SJSA1 (cell line): ENCODE data around the gene MAP4K4. TPM values are rescaled to one million over a fixed set of nuclear protein-coding genes. Genes with fewer than 3 reads are reported as not detected.

Experiments
- DNase-seq, 2 experiments: peaks; one replicate each; pipeline ENCODE4 v3.0.0-alpha.2; 2015 to 2020; ENCODE audit warnings: low spot score in 2 of 2, low read depth in 1 of 2
- H3K27ac ChIP-seq: fragments of 250-450 bp; sonication (Bioruptor Pico); 2 replicates; pipeline ENCODE4 v1.5.1; 2020; ENCODE audit warnings: mild to moderate bottlenecking, moderate library complexity
- H3K27me3 ChIP-seq: fragments of 250-450 bp; sonication (Bioruptor Pico); replicated peaks from 2 replicates; pipeline ENCODE4 v1.5.1; 2020; ENCODE audit warnings: mild to moderate bottlenecking, moderate library complexity
- H3K36me3 ChIP-seq: fragments of 250-450 bp; sonication (Bioruptor Pico); 2 replicates; pipeline ENCODE4 v1.5.1; 2020; ENCODE audit warnings: mild to moderate bottlenecking
- H3K4me1 ChIP-seq: fragments of 250-450 bp; sonication (Bioruptor Pico); replicated peaks from 2 replicates; pipeline ENCODE4 v1.6.1; 2021; ENCODE audit warnings: mild to moderate bottlenecking
- H3K4me3 ChIP-seq: fragments of 250-450 bp; sonication (Bioruptor Pico); 2 replicates; pipeline ENCODE4 v1.5.1; 2020; ENCODE audit warnings: mild to moderate bottlenecking
- H3K9me3 ChIP-seq: fragments of 250-450 bp; sonication (Bioruptor Pico); replicated peaks from 2 replicates; pipeline ENCODE4 v1.5.1; 2020; ENCODE audit warnings: mild to moderate bottlenecking
- total RNA-seq: library from RNA; depleted of rRNA; stranded (reverse); fragments of >200 nt; shearing (Covaris generic); gene quantifications from 2 replicates; pipeline ENCODE4 v1.2.3, GENCODE V29; 2014; rRNA removed

Gene MAP4K4
- total RNA-seq = 63.9 and 83.1 TPM in 2 replicates

GRCh38 chr2:101697124-101698013, at the start of gene MAP4K4:
MAP4K4 (plus strand) TSS chr2:101697707; CDS start chr2:101698081, 374 bp downstream.
- Histone ChIP-seq H3K27ac (peak within 1 kb of the TSS; percentile 81), H3K4me3 (peak within 1 kb of the TSS; percentile 70), H3K27me3 (no peaks in the 10 kb centered on the region), H3K9me3 (no peaks in the 10 kb centered on the region), H3K4me1 (peaks cover 13% of the 10 kb centered on the region), H3K36me3 (peaks cover 14% of the 10 kb centered on the region)
- DNase-seq = peak; percentile 87 to 88

- no peak overlapping the region for H3K27ac ChIP-seq
- 0 out of 2 replicates have a peak, but pooled peaks cover under 1% of the 10 kb centered on the region for H3K4me1 ChIP-seq
- no peak overlapping the region for H3K4me3 ChIP-seq
- no peaks in the 10 kb centered on the region for H3K27me3 ChIP-seq
- H3K36me3 ChIP-seq = no peaks in the 10 kb centered on the region
- no peaks in the 10 kb centered on the region for H3K9me3 ChIP-seq
- no peak for DNase-seq
Observed at GRCh38 chr2:101653469-101653868, 44.0 kb upstream of the MAP4K4 start.

- no peak overlapping the region for H3K27ac ChIP-seq
- no peaks in the 10 kb centered on the region for H3K36me3 ChIP-seq
- DNase-seq = no peak
- H3K4me1 ChIP-seq = 0 out of 2 replicates have a peak, but pooled peaks cover 4% of the 10 kb centered on the region
- no peaks in the 10 kb centered on the region for H3K27me3 ChIP-seq
- H3K9me3 ChIP-seq = no peaks in the 10 kb centered on the region
- H3K4me3 ChIP-seq = no peak overlapping the region
Observed at GRCh38 chr2:101655702-101656422, 41.6 kb upstream of the MAP4K4 start.

- H3K27ac ChIP-seq = no peak overlapping the region
- H3K27me3 ChIP-seq = no peaks in the 10 kb centered on the region
- H3K4me3 ChIP-seq = no peak overlapping the region
- H3K9me3 ChIP-seq = no peaks in the 10 kb centered on the region
- H3K36me3 ChIP-seq = no peaks in the 10 kb centered on the region
- 0 out of 2 replicates have a peak, but pooled peaks cover 4% of the 10 kb centered on the region for H3K4me1 ChIP-seq
- DNase-seq = no peak
Observed at GRCh38 chr2:101657787-101658186, 39.7 kb upstream of the MAP4K4 start.

GRCh38 chr2:101658387-101658786, 39.1 kb upstream of the MAP4K4 start:
- no peaks in the 10 kb centered on the region for H3K36me3 ChIP-seq
- H3K27me3 ChIP-seq = no peaks in the 10 kb centered on the region
- no peaks in the 10 kb centered on the region for H3K9me3 ChIP-seq
- no peak overlapping the region for H3K27ac ChIP-seq
- DNase-seq = peak in 1 of 2 experiments; percentile 27
- 0 out of 2 replicates have a peak, but pooled peaks cover 4% of the 10 kb centered on the region for H3K4me1 ChIP-seq
- H3K4me3 ChIP-seq = no peak overlapping the region

- no peak for DNase-seq
- Histone ChIP-seq H3K27me3 (no peaks in the 10 kb centered on the region), H3K27ac (no peak overlapping the region), H3K36me3 (no peaks in the 10 kb centered on the region), H3K4me3 (no peak overlapping the region), H3K9me3 (no peaks in the 10 kb centered on the region), H3K4me1 (no peaks in the 10 kb centered on the region)
Observed at GRCh38 chr2:101665312-101665711, 32.2 kb upstream of the MAP4K4 start.

- DNase-seq = no peak
- no peak overlapping the region for H3K27ac ChIP-seq
- no peaks in the 10 kb centered on the region for H3K4me1 ChIP-seq
- H3K27me3 ChIP-seq = no peaks in the 10 kb centered on the region
- H3K36me3 ChIP-seq = no peaks in the 10 kb centered on the region
- no peak overlapping the region for H3K4me3 ChIP-seq
- H3K9me3 ChIP-seq = 0 out of 2 replicates have a peak, but pooled peaks cover 2% of the 10 kb centered on the region
Observed at GRCh38 chr2:101667823-101668222, 29.7 kb upstream of the MAP4K4 start.

- no peak overlapping the region for H3K4me3 ChIP-seq
- 0 out of 2 replicates have a peak, but pooled peaks cover 2% of the 10 kb centered on the region for H3K9me3 ChIP-seq
- no peaks in the 10 kb centered on the region for H3K4me1 ChIP-seq
- no peaks in the 10 kb centered on the region for H3K36me3 ChIP-seq
- no peak for DNase-seq
- no peak overlapping the region for H3K27ac ChIP-seq
- H3K27me3 ChIP-seq = no peaks in the 10 kb centered on the region
Observed at GRCh38 chr2:101672047-101672446, 25.5 kb upstream of the MAP4K4 start.

GRCh38 chr2:101673920-101674319, 23.6 kb upstream of the MAP4K4 start:
- no peak for DNase-seq
- H3K36me3 ChIP-seq = no peaks in the 10 kb centered on the region
- H3K4me3 ChIP-seq = no peak overlapping the region
- H3K4me1 ChIP-seq = peaks cover 3% of the 10 kb centered on the region
- no peak overlapping the region for H3K27ac ChIP-seq
- 0 out of 2 replicates have a peak, but pooled peaks cover 2% of the 10 kb centered on the region for H3K9me3 ChIP-seq
- H3K27me3 ChIP-seq = no peaks in the 10 kb centered on the region

- no peaks in the 10 kb centered on the region for H3K27me3 ChIP-seq
- 0 out of 2 replicates have a peak, but pooled peaks cover 2% of the 10 kb centered on the region for H3K9me3 ChIP-seq
Observed at GRCh38 chr2:101675512-101675911, 22.0 kb upstream of the MAP4K4 start.

GRCh38 chr2:101676674-101677073, 20.8 kb upstream of the MAP4K4 start:
- no peak overlapping the region for H3K27ac ChIP-seq
- H3K9me3 ChIP-seq = 0 out of 2 replicates have a peak, but pooled peaks cover 2% of the 10 kb centered on the region
- peaks cover 17% of the 10 kb centered on the region for H3K4me1 ChIP-seq
- DNase-seq = no peak
- H3K36me3 ChIP-seq = no peaks in the 10 kb centered on the region
- H3K27me3 ChIP-seq = no peaks in the 10 kb centered on the region
- H3K4me3 ChIP-seq = no peak overlapping the region

More at GRCh38 chr2:101675512-101675911, 22.0 kb upstream of the MAP4K4 start:
- Histone ChIP-seq H3K36me3 (no peaks in the 10 kb centered on the region), H3K4me1 (peaks cover 17% of the 10 kb centered on the region), H3K4me3 (no peak overlapping the region), H3K27ac (no peak overlapping the region)
- DNase-seq = no peak

- DNase-seq = no peak
- no peak overlapping the region for H3K4me3 ChIP-seq
- peaks cover 17% of the 10 kb centered on the region for H3K4me1 ChIP-seq
- no peaks in the 10 kb centered on the region for H3K36me3 ChIP-seq
- H3K27me3 ChIP-seq = no peaks in the 10 kb centered on the region
- no peak overlapping the region for H3K27ac ChIP-seq
- H3K9me3 ChIP-seq = no peaks in the 10 kb centered on the region
Observed at GRCh38 chr2:101677658-101678057, 19.8 kb upstream of the MAP4K4 start.

- no peaks in the 10 kb centered on the region for H3K9me3 ChIP-seq
- DNase-seq = no peak
- H3K27me3 ChIP-seq = no peaks in the 10 kb centered on the region
- H3K27ac ChIP-seq = no peak overlapping the region
- H3K4me3 ChIP-seq = no peak overlapping the region
- no peaks in the 10 kb centered on the region for H3K36me3 ChIP-seq
- H3K4me1 ChIP-seq = peaks cover 17% of the 10 kb centered on the region
Observed at GRCh38 chr2:101678379-101678778, 19.1 kb upstream of the MAP4K4 start.
